Endothelial cell of umbilical vein (primary cell): ENCODE results near the gene FHIT.

Source experiments
- EZH2 ChIP-seq: IDR thresholded peaks from 2 replicates; pipeline ENCODE4 v1.6.1; 2012; ENCODE audit warnings: borderline replicate concordance, low read depth, mild to moderate bottlenecking, moderate library complexity, low read length, inconsistent platforms; ENCODE audit not compliant: severe bottlenecking
- FOS ChIP-seq: IDR thresholded peaks from 2 replicates; pipeline ENCODE4 v1.6.1; 2011; ENCODE audit warnings: mild to moderate bottlenecking, low read length, moderate library complexity, borderline replicate concordance; ENCODE audit not compliant: insufficient read depth
- GATA2 ChIP-seq: IDR thresholded peaks from 2 replicates; pipeline ENCODE4 v1.7.0; 2011; ENCODE audit warnings: low read depth, mild to moderate bottlenecking, moderate library complexity, mixed read lengths, low read length; ENCODE audit not compliant: insufficient read length, insufficient read depth
- JUN ChIP-seq: IDR thresholded peaks from 2 replicates; pipeline ENCODE4 v1.6.1; 2011; ENCODE audit warnings: borderline replicate concordance, low read depth; ENCODE audit not compliant: insufficient read length, insufficient read depth
- MYC ChIP-seq: IDR thresholded peaks from one replicate; pipeline ENCODE4 v1.6.1; 2011; ENCODE audit warnings: mild to moderate bottlenecking, low read depth, low read length
- POLR2A ChIP-seq: IDR thresholded peaks from 2 replicates; pipeline ENCODE4 v1.6.1; 2012; ENCODE audit warnings: low read depth, mild to moderate bottlenecking, control low read depth, low read length
- POLR2AphosphoS5 ChIP-seq: IDR thresholded peaks from 2 replicates; pipeline ENCODE4 v1.6.1; 2012; ENCODE audit warnings: low read depth, mild to moderate bottlenecking, control low read depth, low read length, moderate library complexity; ENCODE audit not compliant: insufficient read depth
- TF ChIP-seq, protein P1 (sequence below), 2 donors: IDR thresholded peaks; 1 replicate in 1 of 2; 2 replicates in 1 of 2; pipeline ENCODE4 v1.5.1; 2011; ENCODE audit warnings: low read length in 2 of 2, mild to moderate bottlenecking in 2 of 2, moderate library complexity in 2 of 2, control low read depth in 1 of 2, inconsistent platforms in 1 of 2, low read depth in 1 of 2; ENCODE audit not compliant: insufficient read depth in 1 of 2; ENCODE audit errors: extremely low read depth in 1 of 2
- TF ChIP-seq, protein P2 (sequence below): IDR thresholded peaks from 2 replicates; pipeline ENCODE4 v1.6.1; 2011; ENCODE audit not compliant: insufficient read depth, insufficient read length

DNA sequence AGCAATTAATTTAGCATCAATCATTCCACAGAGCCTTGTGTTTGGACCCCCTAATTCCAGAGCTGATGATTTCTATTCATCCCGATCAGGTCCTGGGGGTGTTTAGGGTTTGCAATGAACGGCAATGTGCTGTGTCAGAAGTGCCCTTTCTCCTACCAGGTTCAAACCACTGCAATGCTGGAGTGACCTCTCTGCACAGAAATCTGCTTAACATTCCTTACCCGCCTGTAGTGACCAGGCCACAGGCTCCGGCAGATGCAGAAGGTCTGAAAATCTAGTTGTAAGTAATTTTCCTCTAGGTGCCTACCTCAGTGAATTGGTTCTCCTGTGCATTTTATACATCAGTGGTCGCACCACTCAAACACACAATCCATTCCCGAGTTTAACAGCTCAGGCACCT lies 1476.1 kb downstream of the FHIT start:
- TF ChIP-seq, protein P1, sequence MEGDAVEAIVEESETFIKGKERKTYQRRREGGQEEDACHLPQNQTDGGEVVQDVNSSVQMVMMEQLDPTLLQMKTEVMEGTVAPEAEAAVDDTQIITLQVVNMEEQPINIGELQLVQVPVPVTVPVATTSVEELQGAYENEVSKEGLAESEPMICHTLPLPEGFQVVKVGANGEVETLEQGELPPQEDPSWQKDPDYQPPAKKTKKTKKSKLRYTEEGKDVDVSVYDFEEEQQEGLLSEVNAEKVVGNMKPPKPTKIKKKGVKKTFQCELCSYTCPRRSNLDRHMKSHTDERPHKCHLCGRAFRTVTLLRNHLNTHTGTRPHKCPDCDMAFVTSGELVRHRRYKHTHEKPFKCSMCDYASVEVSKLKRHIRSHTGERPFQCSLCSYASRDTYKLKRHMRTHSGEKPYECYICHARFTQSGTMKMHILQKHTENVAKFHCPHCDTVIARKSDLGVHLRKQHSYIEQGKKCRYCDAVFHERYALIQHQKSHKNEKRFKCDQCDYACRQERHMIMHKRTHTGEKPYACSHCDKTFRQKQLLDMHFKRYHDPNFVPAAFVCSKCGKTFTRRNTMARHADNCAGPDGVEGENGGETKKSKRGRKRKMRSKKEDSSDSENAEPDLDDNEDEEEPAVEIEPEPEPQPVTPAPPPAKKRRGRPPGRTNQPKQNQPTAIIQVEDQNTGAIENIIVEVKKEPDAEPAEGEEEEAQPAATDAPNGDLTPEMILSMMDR (IDR thresholded peaks at IDR 0.05; ENCODE audit: extremely low read depth in 1 of 2, insufficient read depth in 1 of 2, low read depth in 1 of 2, low read length in 2 of 2): no peak
- TF ChIP-seq POLR2A (no peak), EZH2 (no peak), POLR2AphosphoS5 (no peak), FOS (no peak), JUN (no peak), MYC (no peak), GATA2 (no peak)
- TF ChIP-seq, protein P2, sequence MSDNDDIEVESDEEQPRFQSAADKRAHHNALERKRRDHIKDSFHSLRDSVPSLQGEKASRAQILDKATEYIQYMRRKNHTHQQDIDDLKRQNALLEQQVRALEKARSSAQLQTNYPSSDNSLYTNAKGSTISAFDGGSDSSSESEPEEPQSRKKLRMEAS: no peak
